WTC11 (cell line): ENCODE results near the gene FHOD1.

Source experiments
- CTCF ChIP-seq: fragments of 200-600 bp; IDR thresholded peaks from 2 replicates; pipeline ENCODE4 v1.8.0; 2022; ENCODE audit warnings: antibody characterized with exemption
- MAX ChIP-seq: sonication (generic); formaldehyde crosslinking; IDR thresholded peaks from 2 replicates; pipeline ENCODE4 v1.8.0; 2022; ENCODE audit warnings: mild to moderate bottlenecking, missing genetic modification reagents
- NFE2L1 ChIP-seq: sonication (generic); formaldehyde crosslinking; IDR thresholded peaks from 2 replicates; pipeline ENCODE4 v1.8.1; 2023; ENCODE audit warnings: missing genetic modification reagents

- TF ChIP-seq NFE2L1 (CRISPR knock-in tag) (no peak), CTCF (no peak), MAX (no peak)
Observed at GRCh38 chr16:67282447-67282805, 35.1 kb upstream of the FHOD1 start.
